H1 (cell line): ENCODE data around the gene KCNT1.

Experiments
- BACH1 ChIP-seq: IDR thresholded peaks from 2 replicates; pipeline ENCODE4 v1.6.1; 2012; ENCODE audit warnings: low read length, improper control_type of control experiment
- POLR2AphosphoS5 ChIP-seq: IDR thresholded peaks from 2 replicates; pipeline ENCODE4 v1.6.1; 2011; ENCODE audit warnings: low read depth, low read length
- TF ChIP-seq, protein P1 (sequence below), 3 experiments: IDR thresholded peaks; 1 replicate in 2 of 3; 2 replicates in 1 of 3; pipeline versions ENCODE4 v1.5.1 to v1.6.1; 2011; ENCODE audit warnings: low read length in 3 of 3, mild to moderate bottlenecking in 3 of 3, inconsistent platforms in 2 of 3, low read depth in 1 of 3, moderate library complexity in 1 of 3; ENCODE audit not compliant: insufficient read depth in 1 of 3; ENCODE audit errors: control extremely low read depth in 1 of 3

DNA sequence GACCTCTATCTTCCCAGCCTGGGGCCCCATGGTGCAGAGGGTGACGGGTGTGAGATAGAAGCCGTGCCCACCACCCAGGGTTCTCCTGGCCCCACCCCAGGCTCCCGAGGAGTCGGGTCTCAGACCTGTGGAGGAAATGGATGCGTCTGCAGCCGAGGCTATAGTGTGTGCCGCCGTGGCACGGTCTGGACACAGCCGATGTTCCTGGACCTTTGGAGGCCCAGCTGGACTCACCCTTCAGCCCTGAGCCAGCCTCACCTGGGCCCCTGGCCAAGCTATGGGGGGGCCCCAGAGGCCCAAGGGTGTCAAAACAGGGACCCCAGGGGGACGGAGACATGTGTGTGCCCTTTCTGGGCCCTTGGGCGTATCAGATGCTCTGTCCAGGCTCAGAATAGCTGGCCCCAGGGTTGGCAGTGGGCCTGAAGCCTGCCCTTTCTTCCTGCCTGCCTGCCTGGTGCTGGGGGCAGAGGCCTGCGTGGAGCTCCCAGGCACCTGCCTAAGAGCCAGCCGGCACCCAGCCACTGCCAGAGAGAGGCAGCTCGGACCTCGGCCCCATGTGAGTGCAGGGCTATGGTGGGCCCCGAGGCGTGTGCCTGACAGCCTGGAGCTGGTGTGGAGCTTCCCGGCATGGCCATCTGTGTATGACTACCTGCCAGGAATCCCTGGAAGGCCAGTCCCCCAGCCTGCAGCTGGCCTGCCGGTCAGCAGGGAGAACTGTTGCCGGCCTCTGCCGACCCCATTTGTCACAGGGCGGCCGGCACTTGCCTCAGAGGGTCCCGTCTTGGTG, 41.8 kb downstream of the KCNT1 start:
- TF ChIP-seq POLR2AphosphoS5 (no peak), BACH1 (no peak)
- TF ChIP-seq, protein P1, sequence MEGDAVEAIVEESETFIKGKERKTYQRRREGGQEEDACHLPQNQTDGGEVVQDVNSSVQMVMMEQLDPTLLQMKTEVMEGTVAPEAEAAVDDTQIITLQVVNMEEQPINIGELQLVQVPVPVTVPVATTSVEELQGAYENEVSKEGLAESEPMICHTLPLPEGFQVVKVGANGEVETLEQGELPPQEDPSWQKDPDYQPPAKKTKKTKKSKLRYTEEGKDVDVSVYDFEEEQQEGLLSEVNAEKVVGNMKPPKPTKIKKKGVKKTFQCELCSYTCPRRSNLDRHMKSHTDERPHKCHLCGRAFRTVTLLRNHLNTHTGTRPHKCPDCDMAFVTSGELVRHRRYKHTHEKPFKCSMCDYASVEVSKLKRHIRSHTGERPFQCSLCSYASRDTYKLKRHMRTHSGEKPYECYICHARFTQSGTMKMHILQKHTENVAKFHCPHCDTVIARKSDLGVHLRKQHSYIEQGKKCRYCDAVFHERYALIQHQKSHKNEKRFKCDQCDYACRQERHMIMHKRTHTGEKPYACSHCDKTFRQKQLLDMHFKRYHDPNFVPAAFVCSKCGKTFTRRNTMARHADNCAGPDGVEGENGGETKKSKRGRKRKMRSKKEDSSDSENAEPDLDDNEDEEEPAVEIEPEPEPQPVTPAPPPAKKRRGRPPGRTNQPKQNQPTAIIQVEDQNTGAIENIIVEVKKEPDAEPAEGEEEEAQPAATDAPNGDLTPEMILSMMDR (IDR thresholded peaks at IDR 0.05; ENCODE audit: control extremely low read depth in 1 of 3, insufficient read depth in 1 of 3, low read depth in 1 of 3, low read length in 3 of 3): no peak
